Tibial artery (tissue), 4 donors: ENCODE measurements around the gene FBN1.

Source experiments
- DNase-seq, 2 donors: peaks; one replicate each; pipeline ENCODE4 v3.0.0-alpha.2; 2019
- H3K27ac ChIP-seq, 2 donors: fragments of 200-600 bp; sonication (generic) in 1 of 2; 1 replicate in 1 of 2; 2 replicates in 1 of 2; pipeline ENCODE4 v1.5.1; 2018 to 2019; ENCODE audit warnings: mild to moderate bottlenecking in 1 of 2
- H3K27me3 ChIP-seq, 2 donors: fragments of 200-600 bp; sonication (generic) in 1 of 2; one replicate each; pipeline versions ENCODE4 v1.5.1 to v1.6.0; 2016 to 2019
- H3K36me3 ChIP-seq, 3 donors: fragments of 200-600 bp; sonication (generic) in 2 of 3; one replicate each; pipeline ENCODE4 v1.5.1; 2016 to 2019; ENCODE audit warnings: mild to moderate bottlenecking in 2 of 3
- H3K4me1 ChIP-seq, 4 donors: fragments of 200-600 bp; sonication (generic) in 2 of 4; 1 replicate in 3 of 4; 2 replicates in 1 of 4; pipeline ENCODE4 v1.5.1; 2016 to 2019
- H3K4me3 ChIP-seq, 2 donors: fragments of 200-600 bp; sonication (generic) in 1 of 2; 1 replicate in 1 of 2; 2 replicates in 1 of 2; pipeline ENCODE4 v1.5.1; 2018 to 2019; ENCODE audit warnings: mild to moderate bottlenecking in 2 of 2
- H3K9me3 ChIP-seq, 3 donors: fragments of 200-600 bp; sonication (generic) in 1 of 3; one replicate each; pipeline ENCODE4 v1.5.1; 2016 to 2019
- CTCF ChIP-seq, 2 experiments: fragments of 200-600 bp in 1 of 2; fragments of 450-650 bp in 1 of 2; IDR thresholded peaks; one replicate each; pipeline ENCODE4 v1.5.1; 2017 to 2019; ENCODE audit warnings: antibody characterized with exemption in 2 of 2, mild to moderate bottlenecking in 1 of 2, moderate library complexity in 1 of 2
- intact Hi-C: fragments of 100-400 bp; cut with DNase I; formaldehyde crosslinking; loops from one replicate; pipeline ENCODE4 v1.15.0; 2023; ENCODE audit warnings: low total_unique reads

Gene FBN1

GRCh38 chr15:48592933-48593332 lies 52.6 kb downstream of the FBN1 start:
- intact Hi-C loops, result no loop called here
- Histone ChIP-seq H3K27ac (no peak overlapping the region), H3K4me1 (no peaks in the 10 kb centered on the region), H3K4me3 (no peak overlapping the region), H3K36me3 (peaks cover 8 to 28% (median 13%) of the 10 kb centered on the region in 3 donors), H3K27me3 (no peaks in the 10 kb centered on the region), H3K9me3 (no peaks in the 10 kb centered on the region)
- DNase-seq, result no peak
- no peak for TF ChIP-seq CTCF (IDR thresholded peaks at IDR 0.05)

GRCh38 chr15:48592221-48592731 lies 53.2 kb downstream of the FBN1 start:
- intact Hi-C loops, result no loop called here
- Histone ChIP-seq H3K27me3 (no peaks in the 10 kb centered on the region), H3K36me3 (peaks cover 8 to 21% (median 13%) of the 10 kb centered on the region in 3 donors), H3K27ac (no peak overlapping the region), H3K4me3 (no peak overlapping the region), H3K9me3 (no peaks in the 10 kb centered on the region), H3K4me1 (peaks cover 0 to 1% (median 0%) of the 10 kb centered on the region in 4 donors)
- no peak for TF ChIP-seq CTCF (IDR thresholded peaks at IDR 0.05)
- DNase-seq, result no peak

GRCh38 chr15:48590723-48591122 lies 54.8 kb downstream of the FBN1 start:
- Histone ChIP-seq H3K9me3 (no peaks in the 10 kb centered on the region), H3K4me3 (no peak overlapping the region), H3K27me3 (no peaks in the 10 kb centered on the region), H3K27ac (no peak overlapping the region), H3K4me1 (peaks cover 0 to 10% (median 0%) of the 10 kb centered on the region in 4 donors), H3K36me3 (peaks cover 1 to 13% (median 5%) of the 10 kb centered on the region in 3 donors)
- no peak for TF ChIP-seq CTCF (IDR thresholded peaks at IDR 0.05)
- no peak for DNase-seq
- intact Hi-C loops, result no loop called here

- TF ChIP-seq CTCF (IDR thresholded peaks at IDR 0.05), result no peak
- intact Hi-C loops, result no loop called here
- Histone ChIP-seq H3K4me1 (peaks cover 0 to 60% (median 16%) of the 10 kb centered on the region in 4 donors), H3K4me3 (no peak overlapping the region), H3K9me3 (no peaks in the 10 kb centered on the region), H3K27me3 (no peaks in the 10 kb centered on the region), H3K36me3 (no peaks in the 10 kb centered on the region), H3K27ac (no peak overlapping the region)
- no peak for DNase-seq
Measured at GRCh38 chr15:48584812-48585563, 60.5 kb downstream of the FBN1 start.

GRCh38 chr15:48584090-48584811 lies 61.3 kb downstream of the FBN1 start:
- intact Hi-C loops, result no loop called here

More at GRCh38 chr15:48584090-48584811, 61.3 kb downstream of the FBN1 start:
- DNase-seq, result no peak
- Histone ChIP-seq H3K4me3 (no peak overlapping the region), H3K27ac (no peak overlapping the region), H3K27me3 (no peaks in the 10 kb centered on the region), H3K9me3 (no peaks in the 10 kb centered on the region), H3K36me3 (no peaks in the 10 kb centered on the region), H3K4me1 (peaks cover 0 to 68% (median 18%) of the 10 kb centered on the region in 4 donors)
- TF ChIP-seq CTCF (IDR thresholded peaks at IDR 0.05), result no peak
